ENCODE measurements around the gene PIK3R3. TPM values are rescaled to one million over a fixed set of nuclear protein-coding genes. Genes with fewer than 3 reads are reported as not detected.
A peak's percentile ranks its signal among the peaks of the same experiment; 100 is the strongest.

The PIK3R3 gene
- total and polyA plus RNA-seq, 11 donors, result 11.8 to 54.1 (median 41.9) TPM

GRCh38 chr1:46136711-46137110 lies 4.3 kb upstream of the PIK3R3 start:
- Histone ChIP-seq H3K27ac (peak overlapping the region in 5 of 12 donors; percentile 20 to 92 (median 54)), H3K4me1 (peaks cover 4 to 48% (median 29%) of the 10 kb centered on the region in 12 donors), H3K4me3 (no peak overlapping the region), H3K36me3 (no peaks in the 10 kb centered on the region), H3K27me3 (no peaks in the 10 kb centered on the region), H3K9me3 (no peaks in the 10 kb centered on the region)
- intact Hi-C loops (cut with DNase I), result no loop called here
- TF ChIP-seq CTCF (IDR thresholded peaks at IDR 0.05) (no peak), POLR2A (IDR thresholded peaks at IDR 0.05) (no peak)
- DNase-seq (no peak), ATAC-seq (no peak)

GRCh38 chr1:46134660-46135331 lies 2.4 kb upstream of the PIK3R3 start:
- 19 to 27% (median 24%) methylated on average over 3 of the region's 3 CpGs for WGBS, 4 donors
- intact Hi-C loops (cut with DNase I), result loop anchor here in 8 of 10 donors (2.0 to 5.0 kb wide), 5 partner anchors 32 to 97 kb away; partner anchors contain the start of genes P3R3URF (in 1 of the 8) and TSPAN1 (in 1 of the 8)
- ATAC-seq (no peak), DNase-seq (peak in 3 of 5 donors; percentile 32 to 51 (median 37))
- peaks cover 4 to 48% (median 29%) of the 10 kb centered on the region in 12 donors for H3K4me1 ChIP-seq
- no peaks in the 10 kb centered on the region for H3K36me3 ChIP-seq
- peak overlapping the region; percentile 89 to 98 (median 96) for H3K27ac ChIP-seq
- peaks cover 0 to 8% (median 0%) of the 10 kb centered on the region in 9 donors for H3K27me3 ChIP-seq
- peak overlapping the region in 2 of 12 donors; percentile 0 to 4 for H3K4me3 ChIP-seq
- no peaks in the 10 kb centered on the region for H3K9me3 ChIP-seq
- TF ChIP-seq CTCF (IDR thresholded peaks at IDR 0.05) (no peak), POLR2A (IDR thresholded peaks at IDR 0.05) (no peak)

- H3K9me3 ChIP-seq, result no peaks in the 10 kb centered on the region
- ATAC-seq, result no peak
- H3K27me3 ChIP-seq, result peaks cover 0 to 9% (median 0%) of the 10 kb centered on the region in 9 donors
- H3K4me1 ChIP-seq, result peaks cover 4 to 48% (median 31%) of the 10 kb centered on the region in 12 donors
- TF ChIP-seq CTCF (IDR thresholded peaks at IDR 0.05), result no peak
- TF ChIP-seq POLR2A (IDR thresholded peaks at IDR 0.05), result no peak
- 21 to 39% (median 34%) methylated on average over 3 of the region's 3 CpGs for WGBS, 4 donors
- DNase-seq, result peak in 1 of 5 donors; percentile 19
- H3K27ac ChIP-seq, result peak overlapping the region; percentile 89 to 98 (median 96)
- H3K36me3 ChIP-seq, result no peaks in the 10 kb centered on the region
- peak overlapping the region in 11 of 12 donors; percentile 54 to 89 (median 74) for H3K4me3 ChIP-seq
- intact Hi-C loops (cut with DNase I), result loop anchor here (1.0 to 5.0 kb wide), 10 partner anchors 33 to 447 kb away; partner anchors contain the start of genes GPBP1L1 (in 1 of the 10), P3R3URF (in 1 of the 10) and TSPAN1 (in 1 of the 10)
These were observed 1.4 kb upstream of the PIK3R3 start for GRCh38 chr1:46133781-46134350.

DNA sequence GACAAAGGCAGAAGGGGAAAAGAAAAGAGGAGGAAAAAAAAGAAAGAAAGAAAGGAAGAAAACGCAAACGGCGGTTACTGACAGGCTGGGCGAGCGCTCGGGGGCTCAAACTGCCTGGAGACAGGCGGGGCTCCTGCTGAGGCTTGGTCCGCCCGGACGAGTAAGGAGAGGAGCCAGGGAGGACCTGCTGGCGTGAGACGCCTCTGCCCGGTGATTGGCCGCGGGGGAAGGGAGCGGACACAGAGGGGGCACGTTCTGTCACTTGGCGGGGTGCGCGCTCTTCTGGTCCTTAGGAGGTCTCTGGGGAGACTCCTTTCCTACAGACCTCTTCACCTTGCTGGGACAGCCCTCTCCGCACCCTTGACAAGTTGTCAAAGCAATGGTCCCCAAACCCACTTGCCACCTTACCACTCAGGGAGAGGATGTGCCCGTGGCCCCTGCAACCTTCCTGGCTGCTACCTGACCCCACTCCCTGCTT lies 791 bp upstream of the PIK3R3 start:
- peak; percentile 62 to 68 (median 68) for ATAC-seq
- peak overlapping the region; percentile 89 to 98 (median 96) for H3K27ac ChIP-seq
- no peaks in the 10 kb centered on the region for H3K36me3 ChIP-seq
- peaks cover 4 to 50% (median 33%) of the 10 kb centered on the region in 12 donors for H3K4me1 ChIP-seq
- H3K9me3 ChIP-seq, result no peaks in the 10 kb centered on the region
- peak in 1 of 2 donors; percentile 47 for TF ChIP-seq POLR2A (IDR thresholded peaks at IDR 0.05)
- TF ChIP-seq CTCF (IDR thresholded peaks at IDR 0.05), result no peak
- 0 to 2% (median 1%) methylated on average over 22 of the region's 22 CpGs for WGBS, 4 donors
- intact Hi-C loops (cut with DNase I), result loop anchor here (1.0 to 5.0 kb wide), 10 partner anchors 34 to 446 kb away; partner anchors contain the start of genes GPBP1L1 (in 1 of the 10), P3R3URF (in 1 of the 10) and TSPAN1 (in 1 of the 10)
- peak overlapping the region; percentile 46 to 89 (median 74) for H3K4me3 ChIP-seq
- DNase-seq, result peak in 4 of 5 donors; percentile 81 to 87 (median 84)
- H3K27me3 ChIP-seq, result peaks cover 0 to 9% (median 0%) of the 10 kb centered on the region in 9 donors
